Fibroblast of villous mesenchyme (primary cell): ENCODE measurements around the gene ZRSR2. TPM values are rescaled to one million over a fixed set of nuclear protein-coding genes. Genes with fewer than 3 reads are reported as not detected.
"Not testable (repeated sequence)": the region's sequence is repeated elsewhere in the genome, so short reads cannot be mapped to it uniquely, and the experiment has no call there.

Source experiments
- DNase-seq: peaks from one replicate; pipeline ENCODE4 v3.0.0-alpha.2; 2010; ENCODE audit warnings: low read depth
- H3K4me3 ChIP-seq: 2 replicates; pipeline ENCODE4 v1.5.1; 2011; ENCODE audit warnings: low read depth, mild to moderate bottlenecking, low read length
- CTCF ChIP-seq: IDR thresholded peaks from 2 replicates; pipeline ENCODE4 v1.5.1; 2012; ENCODE audit warnings: low read depth, mild to moderate bottlenecking, low read length; ENCODE audit not compliant: insufficient read depth
- total RNA-seq: library from RNA; depleted of rRNA; stranded (reverse); fragments of >200 nt; gene quantifications from 2 replicates; pipeline ENCODE4 v1.2.3, GENCODE V29; 2012

Gene ZRSR2
- total RNA-seq = 4.8 and 5.6 TPM in 2 replicates

DNA sequence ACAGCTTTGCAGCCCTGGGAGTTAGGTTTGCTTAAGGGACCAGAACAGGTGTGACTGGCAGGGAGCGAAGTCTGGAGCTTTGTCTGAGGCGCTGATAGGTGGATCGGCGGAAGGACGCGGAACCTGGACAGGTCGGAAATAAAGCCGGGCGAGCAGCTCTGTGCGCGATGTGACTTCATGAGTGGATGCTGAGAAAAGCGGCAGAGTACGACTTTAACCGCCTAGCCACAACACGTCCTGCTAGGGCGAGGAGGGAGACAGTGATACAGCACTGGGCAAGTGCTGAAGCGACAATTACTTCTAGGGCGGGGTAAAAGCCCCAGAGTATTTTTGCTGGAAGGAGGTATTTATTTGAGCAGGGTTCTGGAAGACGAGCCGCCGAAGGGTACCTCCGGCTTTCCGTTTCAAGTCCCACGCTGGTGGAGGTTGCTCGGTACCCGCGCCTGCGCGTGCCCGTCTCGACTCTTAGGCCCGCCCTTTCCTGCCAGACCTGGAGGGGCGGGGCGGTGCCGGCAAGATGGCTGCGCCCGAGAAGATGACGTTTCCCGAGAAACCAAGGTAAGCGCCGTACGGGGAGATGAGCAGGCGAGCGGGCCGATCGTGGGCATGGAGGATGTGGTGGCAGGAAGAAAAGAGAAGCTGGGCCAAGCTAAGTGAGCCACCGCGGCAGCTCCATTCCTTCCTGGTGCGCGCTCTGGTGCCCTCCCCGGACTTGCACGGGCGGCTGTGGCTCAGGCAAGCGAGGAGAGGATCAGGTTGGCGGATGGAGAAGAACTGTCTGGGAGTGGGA, at the start of gene ZRSR2:
Gene ZRSR2, plus strand, starts transcription at position 506 of the 790 bp plus-strand sequence. Its CDS starts 12 bp downstream, at position 518.
- TF ChIP-seq CTCF = no peak
- H3K4me3 ChIP-seq = peak within 1 kb of the TSS; percentile 87
- DNase-seq = peak; percentile 77

- DNase-seq = no peak
- no peak for TF ChIP-seq CTCF
- H3K4me3 ChIP-seq = no peak overlapping the region
These were observed 46.0 kb upstream of the ZRSR2 start for GRCh38 chrX:15744181-15744867.

GRCh38 chrX:15745179-15745578, 45.1 kb upstream of the ZRSR2 start:
- TF ChIP-seq CTCF = no peak
- peak; percentile 79 for DNase-seq
- H3K4me3 ChIP-seq = no peak overlapping the region

DNA sequence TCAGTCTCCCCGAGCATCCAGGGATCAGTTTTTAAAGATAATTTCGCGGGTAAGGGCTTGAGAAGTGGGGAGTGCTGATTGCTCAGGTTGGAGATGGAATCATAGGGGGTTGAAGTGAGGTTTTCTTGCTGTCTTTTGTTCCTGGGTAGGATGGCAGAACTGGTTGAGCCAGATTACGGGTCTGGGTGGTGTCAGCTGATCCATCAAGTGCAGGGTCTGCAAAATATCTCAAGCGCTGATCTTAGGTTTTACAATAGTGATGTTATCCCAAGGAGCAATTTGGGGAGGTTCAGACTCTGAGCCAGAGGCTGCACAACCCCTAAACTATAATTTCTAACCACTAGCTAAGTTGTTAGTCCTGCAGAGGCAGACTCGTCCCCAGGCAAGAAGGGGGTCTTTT, 43.6 kb upstream of the ZRSR2 start:
- not testable (repeated sequence) for DNase-seq, H3K4me3 ChIP-seq

GRCh38 chrX:15747626-15748173, 42.6 kb upstream of the ZRSR2 start:
- TF ChIP-seq CTCF = no peak
- H3K4me3 ChIP-seq = no peak overlapping the region
- no peak for DNase-seq

DNA sequence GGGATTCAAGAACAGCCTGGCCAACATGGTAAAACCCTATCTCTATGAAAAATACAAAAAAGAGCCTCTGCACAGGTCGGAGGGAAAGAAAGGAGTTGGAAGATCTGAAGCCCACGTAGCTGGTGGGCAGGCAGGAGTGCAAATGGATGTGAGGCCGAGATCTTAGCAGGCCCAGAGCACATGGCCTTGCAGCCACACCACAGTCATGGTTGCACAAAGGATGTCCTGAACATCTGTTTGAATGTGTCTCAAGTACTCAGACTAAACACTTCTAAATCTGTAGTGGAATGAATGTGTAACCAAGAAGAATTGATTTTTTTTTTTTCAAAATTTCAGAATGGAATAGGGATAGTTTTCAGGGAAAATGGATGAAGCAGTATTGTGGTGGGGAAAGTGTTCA, 41.4 kb upstream of the ZRSR2 start:
- DNase-seq = no peak
- no peak for TF ChIP-seq CTCF

GRCh38 chrX:15749642-15750610, 40.4 kb upstream of the ZRSR2 start:
- TF ChIP-seq CTCF = no peak
- DNase-seq = peak; percentile 51
- peak overlapping the region; percentile 4 for H3K4me3 ChIP-seq

More for the DNA sequence above, 41.4 kb upstream of the ZRSR2 start:
- no peak overlapping the region for H3K4me3 ChIP-seq
